Lower leg skin (tissue), 4 donors: Measurements from ENCODE around the gene SQSTM1. TPM values are rescaled to one million over a fixed set of nuclear protein-coding genes. Genes with fewer than 3 reads are reported as not detected.

ENCODE experiments used
- DNase-seq, 2 donors: peaks; one replicate each; pipeline ENCODE4 v3.0.0-alpha.2; 2019; ENCODE audit warnings: low spot score in 2 of 2
- H3K4me3 ChIP-seq: fragments of 200-600 bp; sonication (generic); 2 replicates; pipeline ENCODE4 v1.5.1; 2017; ENCODE audit warnings: mild to moderate bottlenecking, low read depth; ENCODE audit not compliant: poor library complexity, severe bottlenecking
- CTCF ChIP-seq, 3 donors: fragments of 450-650 bp; IDR thresholded peaks; one replicate each; pipeline ENCODE4 v1.5.1; 2016; ENCODE audit warnings: antibody characterized with exemption in 3 of 3, mild to moderate bottlenecking in 3 of 3, moderate library complexity in 2 of 3
- POLR2A ChIP-seq, 2 donors: fragments of 450-650 bp; IDR thresholded peaks; one replicate each; pipeline ENCODE4 v1.6.1; 2016 to 2017; ENCODE audit warnings: antibody characterized with exemption in 2 of 2, mild to moderate bottlenecking in 1 of 2, moderate library complexity in 1 of 2
- WGBS, 2 donors: methylation state at CpG; one replicate each; pipeline ENCODE4 v1.1.5; 2018; 5-methylcytosine and 5-hydroxymethylcytosine counted together
- intact Hi-C: fragments of 100-400 bp; cut with DNase I; formaldehyde crosslinking; loops from one replicate; pipeline ENCODE4 v1.15.0; 2023; ENCODE audit warnings: low total_unique reads
- total RNA-seq, 4 donors: library from RNA; depleted of rRNA; stranded (reverse); fragments of >200 nt; gene quantifications; one replicate each; pipeline ENCODE4 v1.1.0, GENCODE V29; 2016

The SQSTM1 gene
- total RNA-seq, 4 donors from 2014 or later, result 263 to 508 (median 298) TPM

DNA sequence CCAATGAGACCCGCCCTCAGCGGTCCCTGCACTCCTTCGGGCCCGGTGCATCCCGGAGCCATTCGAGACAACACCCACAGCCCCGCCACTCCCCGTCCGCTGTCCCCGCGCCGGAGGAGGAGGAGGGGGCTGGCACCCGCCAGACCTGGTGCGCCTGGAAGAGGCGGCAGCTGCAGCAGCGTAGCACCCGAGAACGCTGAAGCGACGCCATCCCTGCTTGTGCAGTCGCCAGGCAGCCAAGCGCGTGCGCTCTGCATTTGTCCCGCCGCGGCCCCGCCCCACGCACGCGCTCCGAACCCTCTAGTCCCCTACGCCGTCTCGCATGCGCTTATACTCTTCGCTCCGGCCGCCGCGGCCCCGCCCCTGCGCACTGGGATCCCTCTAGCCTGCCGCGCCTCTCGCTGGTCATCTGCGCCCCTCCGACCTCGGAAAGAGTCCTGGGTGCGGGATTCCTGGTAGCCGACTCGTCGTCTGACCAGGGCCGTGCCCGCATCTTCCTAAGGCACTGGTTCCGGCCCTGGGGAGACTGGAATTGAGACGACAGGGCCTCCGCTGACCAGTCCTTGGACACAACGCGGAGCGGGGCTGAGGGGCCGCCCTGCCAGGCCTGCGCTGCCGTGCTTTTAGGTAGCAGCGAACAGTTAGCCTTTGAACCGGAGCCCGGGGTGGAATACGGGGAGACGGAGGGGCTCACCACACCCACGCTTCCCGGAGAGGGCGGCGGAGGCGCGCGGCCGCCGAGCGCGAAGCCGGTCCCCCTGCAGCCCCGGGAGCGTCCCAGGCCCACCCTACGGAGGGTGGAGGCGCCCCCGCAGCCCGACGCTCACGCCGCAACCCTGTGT, 38.1 kb downstream of the SQSTM1 start, which contains the start of gene MRNIP:
Gene MRNIP (minus strand): TSS at position 232 of the 842 bp plus-strand sequence. CDS start 21 bp downstream, at position 211.
- H3K4me3 ChIP-seq, result peak within 1 kb of the TSS; percentile 84
- TF ChIP-seq CTCF (IDR thresholded peaks at IDR 0.05), result no peak
- TF ChIP-seq POLR2A (IDR thresholded peaks at IDR 0.05), result no peak
- peak; percentile 95 to 99 for DNase-seq
- 0 to 2% methylated on average over 62 to 67 of the region's 90 CpGs for WGBS, 2 donors
- intact Hi-C loops, result no loop called here

DNA sequence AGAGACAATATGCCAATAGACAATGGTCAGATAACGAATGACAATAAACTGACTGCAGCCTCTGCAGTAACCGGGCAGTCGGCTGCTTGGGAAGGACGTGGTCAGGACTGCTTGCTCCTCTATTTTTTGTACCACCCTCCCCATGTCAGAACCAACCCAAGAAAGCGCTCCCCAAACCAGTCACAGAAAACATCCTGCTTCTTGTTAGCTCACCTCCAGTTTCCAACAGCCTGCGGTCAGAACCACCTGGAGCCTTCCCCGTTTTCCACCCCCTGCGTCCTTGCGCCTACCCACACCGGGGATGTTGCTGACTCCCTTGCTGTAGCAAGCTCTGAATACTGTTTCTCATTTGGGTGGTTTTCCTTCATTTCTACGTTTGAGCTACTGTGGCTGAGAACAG, 39.6 kb downstream of the SQSTM1 start:
- WGBS, 2 donors, result 48 to 64% methylated on average over 11 of the region's 11 CpGs
- no peak for TF ChIP-seq CTCF (IDR thresholded peaks at IDR 0.05)
- no peak for TF ChIP-seq POLR2A (IDR thresholded peaks at IDR 0.05)
- intact Hi-C loops, result no loop called here
- H3K4me3 ChIP-seq, result no peak overlapping the region
- no peak for DNase-seq

DNA sequence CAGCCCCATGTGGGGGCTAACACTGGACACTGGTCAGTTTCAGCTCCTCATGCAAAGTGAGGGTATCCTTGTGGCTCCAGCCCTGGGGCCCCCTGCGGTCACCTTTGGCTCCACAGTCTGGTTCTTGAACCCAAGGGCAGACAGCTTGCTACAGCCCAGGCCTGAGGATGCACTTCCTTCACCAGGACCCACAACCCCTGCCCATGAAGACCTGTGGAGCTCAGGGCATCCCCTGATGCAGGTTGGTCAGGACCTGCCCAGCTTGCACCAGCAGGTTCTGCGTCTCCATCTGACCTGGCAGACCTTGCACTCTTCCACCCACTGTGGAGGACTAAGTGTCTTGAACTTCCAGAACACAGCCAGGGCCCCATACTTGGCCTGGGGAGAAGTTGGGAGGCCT, 41.6 kb downstream of the SQSTM1 start:
- intact Hi-C loops, result no loop called here
- TF ChIP-seq POLR2A (IDR thresholded peaks at IDR 0.05), result no peak
- no peak for TF ChIP-seq CTCF (IDR thresholded peaks at IDR 0.05)
- H3K4me3 ChIP-seq, result no peak overlapping the region
- DNase-seq, result no peak
- 88 to 100% methylated on average over 2 of the region's 2 CpGs for WGBS, 2 donors

DNA sequence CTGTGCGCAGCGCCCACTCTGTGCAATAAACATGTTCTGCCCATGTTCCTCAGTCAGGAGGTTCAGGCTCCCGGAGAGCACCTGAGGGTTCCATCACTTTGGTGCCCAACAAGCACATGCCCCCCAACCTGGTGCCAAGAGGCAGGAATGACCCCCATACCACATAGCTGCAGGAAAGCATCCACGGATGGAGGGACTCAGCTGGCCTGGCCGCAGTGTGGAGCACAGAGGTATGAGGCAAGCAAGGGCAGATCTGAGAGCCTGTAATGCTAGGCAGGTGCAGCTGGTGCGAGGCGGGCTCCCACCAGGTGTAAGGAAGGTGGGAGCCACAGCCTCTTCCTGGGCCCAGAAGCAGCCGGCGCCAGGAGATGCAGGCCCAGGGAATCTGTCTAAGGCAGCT, 42.2 kb downstream of the SQSTM1 start:
- TF ChIP-seq CTCF (IDR thresholded peaks at IDR 0.05) (no peak), POLR2A (IDR thresholded peaks at IDR 0.05) (no peak)
- no peak overlapping the region for H3K4me3 ChIP-seq
- 96% methylated on average over 7 to 9 of the region's 9 CpGs for WGBS, 2 donors
- intact Hi-C loops, result no loop called here
- DNase-seq, result no peak

GRCh38 chr5:179863449-179864085, 42.9 kb downstream of the SQSTM1 start:
- no peak for DNase-seq
- TF ChIP-seq POLR2A (IDR thresholded peaks at IDR 0.05) (no peak), CTCF (IDR thresholded peaks at IDR 0.05) (no peak)
- no peak overlapping the region for H3K4me3 ChIP-seq
- WGBS, 2 donors, result 95 to 96% methylated on average over 31 of the region's 31 CpGs
- intact Hi-C loops, result no loop called here
